Transverse colon (tissue), 4 donors: ENCODE data around the gene RDH12. TPM values are rescaled to one million over a fixed set of nuclear protein-coding genes. Genes with fewer than 3 reads are reported as not detected.

Experiments
- DNase-seq: peaks from one replicate; pipeline ENCODE4 v3.0.0-alpha.2; 2019
- H3K27ac ChIP-seq, 4 donors: fragments of 200-600 bp; sonication (generic); 2 replicates each; pipeline ENCODE4 v1.5.1; 2016 to 2018; ENCODE audit warnings: inconsistent platforms in 4 of 4
- H3K27me3 ChIP-seq: fragments of 200-600 bp; sonication (generic); 2 replicates; pipeline ENCODE4 v1.5.1; 2017; ENCODE audit warnings: inconsistent platforms
- H3K36me3 ChIP-seq, 4 donors: fragments of 200-600 bp; sonication (generic); 2 replicates each; pipeline ENCODE4 v1.5.1; 2017 to 2019; ENCODE audit warnings: inconsistent platforms in 4 of 4
- H3K4me1 ChIP-seq, 4 donors: fragments of 200-600 bp; sonication (generic); 2 replicates each; pipeline ENCODE4 v1.5.1; 2017 to 2020; ENCODE audit warnings: inconsistent platforms in 4 of 4
- H3K4me3 ChIP-seq, 4 donors: fragments of 200-600 bp; sonication (generic); 1 replicate in 1 of 4; 2 replicates in 3 of 4; pipeline versions ENCODE4 v1.5.1 to v1.6.1; 2017 to 2019; ENCODE audit warnings: inconsistent platforms in 4 of 4
- H3K9me3 ChIP-seq, 2 donors: fragments of 200-600 bp; sonication (generic); 2 replicates each; pipeline ENCODE4 v1.5.1; 2017 to 2019; ENCODE audit warnings: inconsistent platforms in 2 of 2
- EP300 ChIP-seq: sonication (generic); formaldehyde crosslinking; IDR thresholded peaks from one replicate; pipeline ENCODE4 v1.6.1; 2017; ENCODE audit warnings: antibody characterized with exemption, low read depth
- POLR2A ChIP-seq: fragments of 450-650 bp; IDR thresholded peaks from one replicate; pipeline ENCODE4 v1.6.1; 2016; ENCODE audit warnings: antibody characterized with exemption, mild to moderate bottlenecking, moderate library complexity
- POLR2AphosphoS5 ChIP-seq, 3 donors: sonication (generic); formaldehyde crosslinking; IDR thresholded peaks; one replicate each; pipeline ENCODE4 v1.6.1; 2016; ENCODE audit warnings: antibody characterized with exemption in 3 of 3
- WGBS, 2 donors: methylation state at CpG; one replicate each; pipeline ENCODE4 v1.1.5; 2018; ENCODE audit warnings: low coverage in 1 of 2; 5-methylcytosine and 5-hydroxymethylcytosine counted together
- in situ Hi-C, 4 donors: fragments of 200-750 bp; cut with MboI; loops; one replicate each; pipeline versions ENCODE4 v1.15.0 to v1.15.1; 2017; ENCODE audit warnings: low sequenced_read_pairs in 3 of 4, low pct_ligation_motif_present in 1 of 4, low pct_unique_long_range_greater_than_20kb in 1 of 4
- intact Hi-C: fragments of 100-400 bp; cut with DNase I; formaldehyde crosslinking; loops from one replicate; pipeline ENCODE4 v1.15.1; 2023; ENCODE audit warnings: low total_unique reads
- total RNA-seq, 4 donors: library from RNA; depleted of rRNA; stranded (reverse); fragments of >200 nt; gene quantifications; one replicate each; pipeline ENCODE4 v1.1.0, GENCODE V29; 2016
- TF ChIP-seq, protein P1 (sequence below), 5 experiments: fragments of 200-600 bp in 3 of 5; fragments of 450-650 bp in 2 of 5; sonication (generic) in 3 of 5; IDR thresholded peaks; 1 replicate in 2 of 5; 2 replicates in 3 of 5; pipeline ENCODE4 v1.5.1; 2016 to 2017; ENCODE audit warnings: antibody characterized with exemption in 5 of 5, inconsistent platforms in 3 of 5, mild to moderate bottlenecking in 2 of 5, moderate library complexity in 1 of 5

The RDH12 gene
- total RNA-seq, 4 donors from 2014 or later = 0.27 TPM; not detected in 3

DNA sequence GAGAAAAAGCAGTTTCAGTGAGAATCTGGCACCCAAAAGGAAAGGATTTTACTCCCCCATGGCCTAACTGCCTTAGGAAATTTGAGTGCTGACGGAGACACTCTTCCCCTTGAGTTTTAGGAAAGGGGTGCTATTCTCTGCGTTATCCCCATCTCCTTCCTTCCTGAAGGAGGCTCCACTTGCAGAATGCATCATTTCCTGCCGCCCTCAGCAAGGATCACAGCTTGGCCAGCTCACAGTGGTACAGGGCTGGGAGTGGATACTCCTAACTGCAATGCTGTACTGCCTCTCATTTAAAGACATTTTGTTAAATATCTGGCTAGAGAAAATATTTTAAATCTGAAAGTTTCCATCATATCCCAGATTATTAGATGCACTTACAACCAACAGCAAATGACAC lies 33.0 kb downstream of the RDH12 start:
- H3K4me3 ChIP-seq = no peak overlapping the region
- WGBS, 2 donors = 68% methylated on average over 3 of the region's 3 CpGs; no CpG with 5 or more reads in 1 of the 2 donors
- in situ Hi-C loops = no loop called here

DNA sequence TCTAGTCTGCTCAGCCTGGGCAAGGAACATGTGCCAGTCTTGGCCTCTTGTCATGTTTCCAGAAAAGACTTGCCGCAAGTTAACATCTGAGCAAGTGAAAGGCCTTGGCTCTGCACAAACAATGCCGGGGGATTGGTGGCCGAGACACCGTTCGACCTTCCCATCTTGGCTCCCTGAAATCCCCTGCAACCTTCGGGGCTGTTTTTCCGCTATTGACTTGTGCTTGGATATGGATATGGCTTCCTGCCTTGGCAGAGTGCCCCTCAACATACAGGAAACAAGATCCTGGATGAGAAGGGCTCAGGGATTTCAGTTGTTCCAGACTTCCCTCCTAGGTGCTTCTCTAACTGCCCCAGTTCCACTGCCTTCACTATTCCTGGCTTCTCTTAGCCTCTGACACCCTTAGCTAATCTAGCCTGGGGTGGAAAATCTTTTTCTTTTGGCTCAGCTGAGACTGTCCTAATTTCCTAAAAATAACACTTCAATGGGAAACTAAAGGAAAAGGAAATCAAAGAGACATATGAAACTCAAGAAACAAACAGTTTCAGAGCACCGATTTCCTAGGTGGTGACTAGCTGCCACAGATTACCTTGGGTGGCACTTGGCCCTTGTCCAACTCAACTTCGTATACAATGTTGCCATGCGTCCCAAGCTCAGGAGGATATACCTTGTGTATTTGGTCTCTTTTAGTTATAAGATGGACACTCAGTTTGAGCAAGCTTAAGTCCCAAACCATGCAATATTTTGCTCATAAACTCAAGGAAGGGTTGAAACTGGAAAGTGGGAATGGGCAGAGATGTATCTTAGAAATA lies 33.9 kb downstream of the RDH12 start:
- Histone ChIP-seq H3K4me3 (no peak overlapping the region), H3K4me1 (peaks cover 0 to 36% (median 18%) of the 10 kb centered on the region in 4 donors), H3K27ac (no peak overlapping the region), H3K9me3 (no peaks in the 10 kb centered on the region), H3K36me3 (no peaks in the 10 kb centered on the region), H3K27me3 (no peaks in the 10 kb centered on the region)
- in situ Hi-C loops (no loop called here), intact Hi-C loops (no loop called here)
- WGBS, 2 donors = 60 to 91% methylated on average over 1 to 10 of the region's 10 CpGs
- DNase-seq = no peak
- TF ChIP-seq, protein P1, sequence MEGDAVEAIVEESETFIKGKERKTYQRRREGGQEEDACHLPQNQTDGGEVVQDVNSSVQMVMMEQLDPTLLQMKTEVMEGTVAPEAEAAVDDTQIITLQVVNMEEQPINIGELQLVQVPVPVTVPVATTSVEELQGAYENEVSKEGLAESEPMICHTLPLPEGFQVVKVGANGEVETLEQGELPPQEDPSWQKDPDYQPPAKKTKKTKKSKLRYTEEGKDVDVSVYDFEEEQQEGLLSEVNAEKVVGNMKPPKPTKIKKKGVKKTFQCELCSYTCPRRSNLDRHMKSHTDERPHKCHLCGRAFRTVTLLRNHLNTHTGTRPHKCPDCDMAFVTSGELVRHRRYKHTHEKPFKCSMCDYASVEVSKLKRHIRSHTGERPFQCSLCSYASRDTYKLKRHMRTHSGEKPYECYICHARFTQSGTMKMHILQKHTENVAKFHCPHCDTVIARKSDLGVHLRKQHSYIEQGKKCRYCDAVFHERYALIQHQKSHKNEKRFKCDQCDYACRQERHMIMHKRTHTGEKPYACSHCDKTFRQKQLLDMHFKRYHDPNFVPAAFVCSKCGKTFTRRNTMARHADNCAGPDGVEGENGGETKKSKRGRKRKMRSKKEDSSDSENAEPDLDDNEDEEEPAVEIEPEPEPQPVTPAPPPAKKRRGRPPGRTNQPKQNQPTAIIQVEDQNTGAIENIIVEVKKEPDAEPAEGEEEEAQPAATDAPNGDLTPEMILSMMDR (IDR thresholded peaks at IDR 0.05) = no peak
- no peak for TF ChIP-seq EP300
- no peak for TF ChIP-seq POLR2A
- no peak for TF ChIP-seq POLR2AphosphoS5 (IDR thresholded peaks at IDR 0.05)

More for the DNA sequence above, 33.0 kb downstream of the RDH12 start:
- no peaks in the 10 kb centered on the region for H3K27me3 ChIP-seq
- TF ChIP-seq POLR2A (no peak), EP300 (no peak)
- H3K27ac ChIP-seq = no peak overlapping the region
- no peak for DNase-seq
- H3K4me1 ChIP-seq = peaks cover 0 to 33% (median 19%) of the 10 kb centered on the region in 4 donors
- intact Hi-C loops = no loop called here
- no peaks in the 10 kb centered on the region for H3K36me3 ChIP-seq
- H3K9me3 ChIP-seq = no peaks in the 10 kb centered on the region

DNA sequence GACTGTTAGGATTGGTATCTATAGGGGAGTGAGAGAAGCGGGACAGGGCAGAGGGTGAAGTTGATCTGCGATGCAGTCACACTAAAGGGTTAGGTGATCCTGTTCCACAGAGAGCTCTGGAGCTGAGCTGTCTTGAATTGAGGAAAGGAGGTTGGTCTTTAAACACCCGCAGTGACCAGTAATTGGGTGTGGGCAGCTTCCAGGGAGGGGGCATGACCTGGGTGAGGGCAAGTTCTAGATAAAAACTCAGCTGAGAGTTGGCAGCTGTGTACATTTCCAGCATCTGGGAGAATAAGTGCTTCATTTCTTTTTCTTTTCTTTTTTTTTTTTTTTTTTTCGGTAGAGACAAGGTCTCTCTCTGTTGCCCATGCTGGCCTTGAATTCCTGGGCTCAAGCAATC lies 35.1 kb downstream of the RDH12 start:
- H3K4me1 ChIP-seq = peaks cover 0 to 36% (median 18%) of the 10 kb centered on the region in 4 donors
- DNase-seq = no peak
- 71 to 94% methylated on average over 2 to 4 of the region's 4 CpGs for WGBS, 2 donors
- intact Hi-C loops = no loop called here
- no peak for TF ChIP-seq EP300
- TF ChIP-seq, protein P1 (IDR thresholded peaks at IDR 0.05) = no peak
- TF ChIP-seq POLR2A = no peak
- no peak for TF ChIP-seq POLR2AphosphoS5 (IDR thresholded peaks at IDR 0.05)
- in situ Hi-C loops = no loop called here
- H3K9me3 ChIP-seq = no peaks in the 10 kb centered on the region
- H3K36me3 ChIP-seq = no peaks in the 10 kb centered on the region
- no peaks in the 10 kb centered on the region for H3K27me3 ChIP-seq
- H3K4me3 ChIP-seq = no peak overlapping the region
- no peak overlapping the region for H3K27ac ChIP-seq

DNA sequence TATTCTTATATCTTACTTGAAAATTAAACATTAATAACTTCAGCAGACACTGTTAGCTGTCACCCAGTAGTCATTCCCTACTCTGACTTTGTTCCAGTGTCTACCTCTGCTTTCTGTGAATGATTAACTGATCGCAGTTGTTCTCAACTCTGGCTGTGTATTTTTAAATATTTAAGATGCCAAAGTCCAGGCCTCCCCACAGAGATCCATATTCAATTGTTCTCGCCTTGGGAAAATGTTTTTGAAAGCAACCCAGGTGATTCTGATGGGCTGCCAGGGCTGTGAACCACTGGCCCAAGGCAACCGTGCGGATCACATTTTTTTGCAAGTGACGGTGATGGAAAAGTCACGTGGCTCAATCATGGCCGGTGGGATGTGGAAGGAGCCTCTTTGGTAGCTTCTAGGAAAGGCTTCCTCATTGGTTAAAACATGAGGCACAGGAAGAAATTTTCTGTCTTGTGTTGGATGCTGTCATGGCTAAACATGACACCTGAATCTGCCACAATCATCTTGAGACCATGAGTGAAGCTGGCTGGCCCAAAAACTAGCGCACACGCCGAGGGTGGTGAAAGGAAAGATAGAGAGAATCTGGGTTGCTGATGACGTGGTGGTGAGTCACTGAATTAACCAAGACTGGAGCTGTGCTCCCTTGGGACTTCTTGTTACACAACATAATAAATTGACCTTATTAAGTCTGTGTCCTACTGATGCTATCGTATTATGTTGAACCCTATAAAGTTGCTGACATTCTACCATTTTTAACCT lies 37.2 kb downstream of the RDH12 start:
- TF ChIP-seq EP300 (no peak), POLR2AphosphoS5 (IDR thresholded peaks at IDR 0.05) (peak in 1 of 3 donors; percentile 33)
- peak overlapping the region; percentile 23 to 71 (median 47) for H3K27ac ChIP-seq
- no peaks in the 10 kb centered on the region for H3K27me3 ChIP-seq
- H3K4me3 ChIP-seq = peak overlapping the region in 1 of 4 donors; percentile 17
- no peaks in the 10 kb centered on the region for H3K36me3 ChIP-seq
- in situ Hi-C loops (no loop called here), intact Hi-C loops (no loop called here)
- WGBS, 2 donors = 33 to 49% methylated on average over 6 to 12 of the region's 12 CpGs
- DNase-seq = peak; percentile 48
- H3K9me3 ChIP-seq = no peaks in the 10 kb centered on the region
- peaks cover 0 to 36% (median 18%) of the 10 kb centered on the region in 4 donors for H3K4me1 ChIP-seq

DNA sequence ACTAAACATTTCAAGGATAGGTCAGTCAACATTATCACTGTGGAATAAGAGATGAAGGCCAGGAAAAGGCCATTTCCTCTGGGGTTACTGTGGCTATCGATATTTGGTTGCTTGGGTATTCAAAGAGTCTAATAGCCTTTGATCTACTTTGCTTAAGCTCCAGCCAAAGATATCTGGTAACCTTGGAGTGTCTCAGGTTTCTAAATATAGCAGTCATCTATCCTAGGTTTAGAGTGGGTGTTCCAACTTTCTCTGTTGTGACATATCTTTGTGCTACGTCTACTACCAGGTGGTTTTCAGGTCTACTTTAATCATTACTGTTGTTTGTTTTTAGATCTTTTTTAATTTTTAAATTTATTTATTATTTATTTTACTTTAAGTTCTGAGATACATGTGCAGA lies 42.4 kb downstream of the RDH12 start:
- intact Hi-C loops (no loop called here), in situ Hi-C loops (no loop called here)
- Histone ChIP-seq H3K27ac (no peak overlapping the region), H3K27me3 (no peaks in the 10 kb centered on the region), H3K4me3 (no peak overlapping the region), H3K9me3 (no peaks in the 10 kb centered on the region), H3K36me3 (peaks cover 0 to 10% (median 4%) of the 10 kb centered on the region in 4 donors), H3K4me1 (peaks cover 0 to 9% (median 7%) of the 10 kb centered on the region in 4 donors)
- no peak for DNase-seq
- WGBS, 2 donors = 79 to 85% methylated on average over 2 of the region's 2 CpGs
- TF ChIP-seq EP300 = no peak
- no peak for TF ChIP-seq POLR2A
- no peak for TF ChIP-seq POLR2AphosphoS5 (IDR thresholded peaks at IDR 0.05)
- TF ChIP-seq, protein P1 (IDR thresholded peaks at IDR 0.05) = no peak
